GM19467 (cell line): ENCODE data around the gene DCN.
"Not testable (repeated sequence)": the region's sequence is repeated elsewhere in the genome, so short reads cannot be mapped to it uniquely, and the experiment has no call there.

Experiments
- ATAC-seq: cut with Tn5 transposase; IDR thresholded peaks from one replicate; pipeline ENCODE4 v1.9.1; 2021; ENCODE audit warnings: mild to moderate bottlenecking, moderate library complexity; ENCODE audit not compliant: unreplicated experiment

DCN gene, protein sequence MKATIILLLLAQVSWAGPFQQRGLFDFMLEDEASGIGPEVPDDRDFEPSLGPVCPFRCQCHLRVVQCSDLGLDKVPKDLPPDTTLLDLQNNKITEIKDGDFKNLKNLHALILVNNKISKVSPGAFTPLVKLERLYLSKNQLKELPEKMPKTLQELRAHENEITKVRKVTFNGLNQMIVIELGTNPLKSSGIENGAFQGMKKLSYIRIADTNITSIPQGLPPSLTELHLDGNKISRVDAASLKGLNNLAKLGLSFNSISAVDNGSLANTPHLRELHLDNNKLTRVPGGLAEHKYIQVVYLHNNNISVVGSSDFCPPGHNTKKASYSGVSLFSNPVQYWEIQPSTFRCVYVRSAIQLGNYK

DNA sequence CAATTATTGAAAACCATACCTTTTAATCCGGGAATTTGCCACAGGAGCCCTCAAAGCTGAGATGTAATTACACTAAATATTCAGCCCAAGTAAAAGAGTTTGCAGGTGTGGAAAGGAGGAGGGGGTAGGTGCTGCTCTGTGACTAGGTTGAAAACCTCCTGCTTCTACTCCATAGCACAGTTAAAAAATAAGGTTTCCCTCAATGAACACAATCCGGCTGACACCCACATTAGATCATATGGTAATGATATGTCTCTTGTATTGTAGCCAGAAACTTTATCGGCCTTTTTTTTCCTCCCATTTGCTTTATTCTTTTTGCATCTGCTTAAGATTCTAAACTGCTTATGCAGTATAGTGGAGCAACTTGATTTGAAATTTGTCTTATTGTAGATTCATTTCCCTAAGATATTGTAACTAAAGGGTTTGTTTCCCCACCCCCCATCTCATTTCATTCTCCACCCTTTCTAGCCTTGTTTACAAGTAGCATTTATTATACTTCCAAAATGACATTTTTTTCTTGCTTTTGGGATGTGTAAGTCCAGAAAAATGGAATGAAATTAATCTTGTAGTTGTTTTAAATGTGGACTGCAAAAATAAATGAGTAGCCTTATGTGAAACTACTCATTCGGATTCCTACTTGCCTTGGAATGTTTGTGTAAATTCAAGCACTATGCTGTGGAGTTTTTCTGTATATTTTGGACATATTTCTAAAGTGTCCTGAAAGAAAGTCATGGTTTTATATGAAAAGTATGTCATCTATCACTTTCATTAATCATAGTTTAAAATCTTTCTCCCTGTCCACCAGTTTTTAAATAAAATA is at the start of gene DCN:
TSS of gene DCN (minus strand) at position 182 of the 820 bp plus-strand sequence. CDS start 4,265 bp downstream, outside the sequence.
- no peak for ATAC-seq

DNA sequence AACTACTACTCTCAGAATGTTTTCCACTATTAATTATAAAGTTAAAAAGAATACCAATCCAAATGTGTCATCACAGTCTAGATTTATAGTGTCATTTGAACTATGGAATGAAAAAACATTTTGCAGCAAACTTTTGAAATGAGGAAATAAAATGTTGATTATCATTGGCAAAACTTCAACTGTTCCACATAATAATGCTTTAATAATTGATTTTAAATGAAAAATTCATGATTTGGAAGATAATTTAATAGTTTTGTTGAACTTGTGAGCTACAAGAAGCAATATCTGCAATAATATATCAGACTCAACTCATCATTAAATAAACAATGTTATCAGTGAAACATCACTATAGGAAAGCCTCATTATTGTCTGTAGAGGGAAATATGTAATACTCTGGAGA is 48.2 kb upstream of the DCN start:
- no peak for ATAC-seq

DNA sequence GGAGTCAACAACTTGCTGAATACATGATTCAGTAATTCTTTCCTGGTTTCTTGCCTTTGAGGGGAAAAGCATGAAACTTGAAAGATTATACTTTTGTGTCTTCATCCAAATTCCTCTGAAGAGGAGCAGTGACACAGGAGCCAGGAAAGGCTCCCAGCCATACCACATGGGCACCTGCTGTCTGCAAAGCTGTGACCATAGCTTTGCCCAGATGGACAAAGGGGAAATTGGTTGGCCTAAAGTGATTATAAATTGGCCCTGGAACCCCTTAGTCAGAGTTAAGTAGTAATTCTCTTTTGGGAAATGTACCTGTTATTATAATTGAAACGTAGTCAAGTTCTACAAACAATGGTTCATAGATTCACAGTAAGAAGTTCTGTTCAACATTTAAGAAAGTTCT is 44.3 kb upstream of the DCN start:
- ATAC-seq = no peak

DNA sequence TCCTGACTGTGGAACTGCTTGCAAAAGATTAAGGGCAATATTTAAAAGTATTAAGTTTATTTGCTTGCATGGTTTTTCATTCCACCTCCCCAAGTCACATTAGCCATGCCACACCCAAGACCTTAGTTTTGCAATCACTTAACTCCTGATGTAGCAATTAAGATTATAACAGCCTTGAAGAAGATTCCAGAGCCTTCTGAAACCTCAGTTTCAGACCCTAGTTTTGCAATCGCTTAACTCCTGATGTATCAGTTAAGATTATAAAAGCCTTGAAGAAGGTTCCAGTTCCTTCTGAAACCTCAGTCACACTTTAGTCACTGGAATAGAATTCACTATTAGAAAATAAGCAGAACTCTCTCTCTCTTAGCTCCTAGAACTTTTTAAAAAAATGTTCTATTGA is 42.7 kb upstream of the DCN start:
- ATAC-seq = no peak

DNA sequence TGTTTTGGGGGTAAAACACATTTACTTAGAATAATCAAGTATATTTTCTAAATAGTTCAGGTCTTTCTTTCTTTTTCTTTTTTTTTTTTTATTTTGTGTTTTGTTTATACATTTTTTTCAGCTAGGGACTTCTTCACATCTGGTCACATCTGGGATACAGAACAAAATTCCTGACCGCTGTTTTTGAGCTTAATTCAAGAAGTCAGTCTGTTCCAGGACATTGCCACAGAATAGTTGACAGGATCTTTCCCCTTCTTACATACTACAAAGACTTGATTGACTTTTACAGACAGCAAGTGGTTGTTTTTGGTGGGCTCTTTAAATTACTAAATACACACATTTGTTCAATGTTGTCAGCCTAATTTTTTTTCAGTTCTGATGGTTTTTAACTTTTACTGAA is 41.8 kb upstream of the DCN start:
- no peak for ATAC-seq

DNA sequence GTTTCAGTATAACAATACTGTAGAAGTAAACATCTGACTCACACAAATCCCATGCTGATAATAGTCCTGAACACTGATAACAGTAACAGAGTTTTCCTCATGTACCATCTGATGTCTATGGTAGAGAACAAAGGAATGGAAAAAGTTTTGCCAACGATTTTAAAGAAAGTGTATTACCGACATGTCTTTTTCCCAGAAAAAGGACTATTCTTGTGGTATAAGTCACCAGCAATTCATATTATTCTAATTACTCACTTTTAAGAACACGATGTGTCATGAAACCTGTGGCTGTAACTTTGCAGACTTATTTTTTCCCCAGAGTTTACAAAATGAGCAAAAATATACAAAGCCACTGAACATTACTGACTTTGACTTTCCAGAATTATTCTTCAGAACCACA is 40.1 kb upstream of the DCN start:
- no peak for ATAC-seq

DNA sequence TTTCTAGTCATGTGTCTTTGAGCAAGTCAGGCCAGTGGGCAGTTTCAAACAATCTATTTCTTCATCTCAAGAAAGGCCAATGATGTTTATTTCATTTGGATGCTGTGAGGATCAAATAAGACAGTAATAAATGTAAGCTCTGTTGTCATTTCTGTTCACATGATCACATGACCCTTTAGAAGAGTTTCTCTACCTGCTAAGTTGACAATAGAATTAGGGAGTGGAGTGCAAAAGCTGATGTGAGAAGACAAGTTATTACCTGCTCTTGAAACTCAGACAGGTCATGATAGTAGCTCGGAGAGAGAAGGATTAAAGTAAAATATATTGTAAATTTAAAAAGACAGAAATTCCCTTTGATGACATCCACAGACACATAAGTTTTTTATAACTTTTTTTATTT is 37.3 kb upstream of the DCN start:
- no peak for ATAC-seq

DNA sequence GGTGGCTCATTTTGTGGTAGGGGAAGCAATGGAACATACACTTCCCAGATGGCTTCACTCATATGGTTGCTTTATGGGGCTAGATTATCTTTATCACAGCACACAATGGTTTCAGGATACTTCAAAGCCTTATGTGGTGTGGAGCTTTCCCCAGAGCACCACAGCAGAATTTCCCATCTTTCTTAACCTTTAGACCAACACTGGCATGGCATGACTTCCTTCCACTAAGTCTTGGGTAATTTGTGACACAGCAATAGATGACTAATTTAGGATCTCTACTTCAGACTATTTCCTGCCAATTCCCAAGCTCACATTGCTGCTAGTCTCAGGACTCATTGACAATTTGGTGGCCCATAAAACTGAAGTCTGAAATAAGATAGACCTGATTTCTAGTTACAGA is 36.9 kb upstream of the DCN start:
- ATAC-seq = no peak

DNA sequence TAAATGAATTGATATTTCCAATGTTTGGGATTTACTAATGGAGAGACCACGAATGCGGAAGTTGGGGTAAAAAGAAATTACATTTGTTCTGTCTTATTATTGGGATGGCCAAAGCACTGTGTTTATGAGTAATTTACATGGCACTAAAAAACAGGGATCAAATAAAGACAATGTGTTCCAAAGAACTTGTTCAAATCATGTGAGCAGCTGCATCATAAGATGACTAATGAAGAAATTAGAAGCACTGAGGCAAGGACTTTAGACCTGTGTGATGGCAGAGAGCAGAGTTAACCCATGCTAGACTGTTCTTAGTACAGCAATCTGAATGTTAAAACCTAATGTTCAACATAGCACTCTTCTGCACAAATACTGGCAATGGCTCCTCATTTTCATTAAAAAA is 34.3 kb upstream of the DCN start:
- no peak for ATAC-seq

DNA sequence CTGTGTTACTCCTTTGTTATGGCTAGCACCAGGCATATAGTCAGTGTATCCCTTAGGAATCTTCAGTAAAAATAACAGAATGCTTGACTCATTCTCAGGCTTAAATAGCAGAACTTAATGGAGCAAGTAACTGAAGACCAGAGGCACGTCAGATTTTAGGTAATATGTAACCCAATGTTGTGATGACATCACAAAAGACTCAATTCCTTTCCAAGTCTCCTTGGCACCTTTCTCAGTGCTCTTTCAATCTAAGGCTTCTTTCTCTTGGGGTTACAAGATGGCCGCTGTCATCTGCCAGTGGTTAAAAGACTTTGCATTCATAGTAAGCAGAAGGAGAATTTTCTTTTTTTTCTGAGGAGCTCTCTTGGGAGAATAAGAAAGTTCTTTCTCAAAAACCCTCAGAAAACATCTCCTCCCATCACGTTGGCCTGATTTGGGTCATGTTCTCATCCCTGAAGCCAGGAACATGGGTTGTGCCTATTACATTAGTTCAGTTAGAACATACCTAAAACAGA is 33.4 kb upstream of the DCN start:
- ATAC-seq = no peak

DNA sequence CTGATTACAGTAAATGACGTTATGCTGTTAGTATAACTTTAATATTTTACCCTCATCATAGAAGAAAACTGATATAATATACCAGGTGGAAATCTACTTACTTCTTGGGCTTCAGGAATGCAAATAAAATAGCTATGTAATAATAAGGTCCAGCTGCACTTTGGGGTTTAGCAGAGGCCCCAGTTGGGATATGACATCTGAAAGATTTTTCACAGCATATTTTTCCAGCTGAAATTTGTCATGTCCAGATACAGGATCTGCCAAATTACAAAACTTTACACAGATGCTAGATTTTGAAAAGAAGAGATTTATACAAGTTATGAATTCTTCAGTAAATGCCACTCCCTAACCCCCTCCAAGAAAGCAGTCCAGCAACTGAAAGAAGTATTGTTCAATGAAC is 29.2 kb upstream of the DCN start:
- ATAC-seq = no peak

DNA sequence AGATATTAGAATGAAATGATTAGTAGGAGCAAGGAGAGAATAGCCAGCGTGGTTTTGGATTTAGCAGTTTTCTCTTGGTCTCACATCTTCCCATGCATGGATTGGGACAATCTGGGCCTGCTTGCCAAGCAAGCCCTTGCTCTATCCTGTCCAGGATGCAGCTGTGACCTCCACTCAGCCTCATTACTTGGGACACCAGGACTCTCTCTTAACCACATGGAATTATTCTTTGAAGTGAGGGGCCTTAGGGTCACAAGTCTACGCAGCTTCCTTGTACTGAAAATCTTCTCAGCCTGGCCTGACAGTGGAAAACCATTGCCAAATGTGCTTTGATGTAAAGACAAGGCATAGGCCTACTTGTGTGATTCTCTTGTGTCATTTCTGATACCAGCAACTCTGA is 28.0 kb upstream of the DCN start:
- ATAC-seq = no peak

DNA sequence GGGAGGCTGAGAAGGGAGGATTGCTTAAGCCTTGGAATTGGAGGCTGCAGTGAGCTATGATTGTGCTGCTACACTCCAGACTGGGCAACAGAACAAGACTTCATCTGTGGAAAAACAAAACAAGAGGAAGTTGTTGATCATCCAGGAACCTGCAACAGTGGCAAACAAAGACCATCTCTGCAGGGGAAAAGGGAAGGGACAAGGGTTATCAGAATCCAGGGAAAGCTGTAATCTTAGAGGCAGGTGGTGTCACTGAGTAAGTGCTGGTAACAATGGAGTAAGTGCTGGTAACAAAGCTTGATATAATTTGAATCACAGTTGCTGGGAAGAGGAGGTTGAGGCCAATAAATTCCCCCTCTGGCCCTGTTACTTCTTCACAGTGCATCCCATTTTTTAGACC is 27.5 kb upstream of the DCN start:
- no peak for ATAC-seq

DNA sequence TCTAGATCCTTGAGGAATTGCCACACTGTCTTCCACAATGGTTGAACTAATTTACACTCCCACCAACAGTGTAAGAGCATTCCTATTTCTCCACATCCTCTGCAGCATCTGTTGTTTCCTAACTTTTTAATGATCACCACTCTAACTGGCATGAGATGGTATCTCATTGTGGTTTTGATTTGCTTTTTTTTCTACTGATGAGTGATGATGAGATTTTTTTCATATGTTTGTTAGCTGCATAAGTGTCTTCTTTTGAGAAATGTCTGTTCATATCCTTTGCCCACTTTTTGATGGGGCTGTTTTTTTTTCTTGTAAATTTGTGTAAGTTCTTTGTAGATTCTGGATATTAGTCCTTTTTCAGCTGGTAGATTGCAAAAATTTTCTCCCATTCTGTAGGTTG is 24.7 kb upstream of the DCN start:
- ATAC-seq = not testable (repeated sequence)

DNA sequence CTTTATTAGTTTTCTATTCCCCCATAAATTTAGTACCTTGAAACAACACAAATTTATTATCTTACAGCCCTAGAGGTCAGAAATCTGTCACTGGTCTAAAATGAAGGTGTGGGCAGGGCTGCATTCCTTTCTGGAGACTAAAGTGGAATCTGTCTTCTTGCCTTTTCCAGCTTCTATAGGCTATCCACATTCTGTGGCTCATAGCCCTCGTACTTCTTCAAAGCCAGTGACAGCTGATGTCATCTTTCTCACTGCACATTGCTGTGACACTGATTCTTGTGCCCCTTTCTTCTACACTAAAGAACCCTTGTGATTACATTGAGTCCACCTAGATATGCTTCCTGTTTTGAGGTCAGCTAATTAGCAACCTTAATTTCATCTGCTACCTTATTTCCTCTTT is 23.2 kb upstream of the DCN start:
- no peak for ATAC-seq

DNA sequence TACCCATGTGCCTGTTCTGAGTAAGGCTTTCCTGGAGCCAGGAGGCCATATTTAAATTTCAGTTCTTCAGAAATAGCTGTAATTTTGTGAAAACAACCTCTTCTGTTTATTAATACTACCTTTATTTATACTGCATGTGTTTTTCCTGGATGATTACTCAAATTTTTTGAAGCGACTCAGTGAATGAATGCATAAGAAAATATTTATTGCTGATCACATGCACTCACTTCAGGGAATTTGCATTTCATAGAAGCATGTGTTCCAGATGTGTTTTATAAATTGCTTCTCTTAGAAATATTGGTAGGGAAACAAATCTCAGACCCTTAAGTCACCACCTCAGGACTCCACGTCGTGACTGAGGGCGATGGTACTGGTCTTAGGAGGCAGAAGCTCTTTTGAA is 21.8 kb upstream of the DCN start:
- no peak for ATAC-seq

DNA sequence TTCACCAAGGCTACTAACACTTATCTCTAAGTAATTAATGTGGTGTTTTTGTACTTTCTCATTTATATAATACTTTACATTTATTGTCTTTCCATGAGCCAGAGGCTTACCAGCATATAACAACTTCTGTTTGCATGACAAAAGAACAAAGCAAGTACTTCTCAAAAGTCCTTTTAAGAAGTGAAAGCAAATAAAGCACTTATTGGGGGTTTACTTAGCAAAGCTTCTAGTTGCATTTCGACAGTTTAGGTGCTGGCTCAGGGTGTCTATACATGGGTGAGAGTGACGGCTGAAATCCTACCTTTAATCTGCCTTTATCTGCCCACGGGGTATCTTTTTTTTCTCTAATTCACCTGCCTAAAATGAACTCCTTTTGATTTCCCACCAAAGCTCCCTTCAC is 21.0 kb upstream of the DCN start:
- no peak for ATAC-seq

DNA sequence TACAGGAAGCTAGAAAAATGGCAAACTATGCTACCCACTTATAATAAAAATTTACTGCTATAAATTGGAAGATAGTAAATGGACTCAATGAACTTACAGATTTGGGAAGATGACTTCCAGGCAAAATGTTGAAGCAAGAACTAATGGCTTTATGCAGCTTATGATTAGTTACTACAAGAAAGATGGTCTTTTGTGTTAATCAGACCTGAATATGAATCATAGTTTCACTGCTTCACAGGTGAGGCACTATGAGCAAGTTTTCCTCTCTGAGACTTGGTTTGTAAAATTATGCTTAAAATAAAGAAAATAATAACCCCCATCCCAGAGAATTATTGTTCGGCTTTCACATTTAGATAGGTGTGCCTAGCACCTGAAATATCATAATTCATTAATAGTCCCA is 19.8 kb upstream of the DCN start:
- ATAC-seq = no peak

DNA sequence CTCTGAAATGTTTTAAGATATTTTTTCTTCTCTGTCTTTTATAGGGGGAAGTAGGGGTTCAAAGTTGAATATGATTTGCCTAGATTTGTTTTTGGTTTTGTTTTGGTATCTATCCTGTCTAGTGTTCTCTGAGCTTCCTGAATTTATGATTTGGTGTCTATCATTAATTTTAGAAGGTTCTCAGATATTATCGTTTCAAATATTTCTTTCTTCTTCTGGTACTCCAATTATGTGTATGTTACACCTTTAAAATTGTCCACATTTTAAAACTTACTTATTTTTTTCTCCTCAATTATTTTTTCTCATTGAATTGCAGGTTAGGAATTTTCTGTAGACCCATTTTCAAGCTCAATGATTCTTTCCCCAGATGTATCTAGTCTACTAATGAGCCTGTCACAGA is 13.8 kb upstream of the DCN start:
- ATAC-seq = no peak

DNA sequence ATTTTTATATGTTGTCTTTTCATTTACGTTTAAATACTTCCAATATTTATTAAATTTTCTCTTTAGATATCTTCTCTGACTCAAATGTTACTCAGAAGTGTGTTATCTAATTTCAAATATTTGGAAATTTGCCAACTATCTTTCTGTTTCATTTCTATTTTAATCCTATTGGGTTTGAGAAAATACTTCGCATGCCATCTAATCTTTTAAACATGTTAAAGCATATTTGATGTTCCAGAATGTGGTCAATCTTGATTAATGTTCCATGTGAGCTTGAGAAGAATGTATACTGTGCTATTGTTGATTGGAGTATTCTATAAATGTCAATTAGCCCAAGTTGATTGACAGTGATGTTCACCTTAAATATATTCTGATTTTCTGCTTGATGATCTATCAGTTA is 11.9 kb upstream of the DCN start:
- no peak for ATAC-seq

DNA sequence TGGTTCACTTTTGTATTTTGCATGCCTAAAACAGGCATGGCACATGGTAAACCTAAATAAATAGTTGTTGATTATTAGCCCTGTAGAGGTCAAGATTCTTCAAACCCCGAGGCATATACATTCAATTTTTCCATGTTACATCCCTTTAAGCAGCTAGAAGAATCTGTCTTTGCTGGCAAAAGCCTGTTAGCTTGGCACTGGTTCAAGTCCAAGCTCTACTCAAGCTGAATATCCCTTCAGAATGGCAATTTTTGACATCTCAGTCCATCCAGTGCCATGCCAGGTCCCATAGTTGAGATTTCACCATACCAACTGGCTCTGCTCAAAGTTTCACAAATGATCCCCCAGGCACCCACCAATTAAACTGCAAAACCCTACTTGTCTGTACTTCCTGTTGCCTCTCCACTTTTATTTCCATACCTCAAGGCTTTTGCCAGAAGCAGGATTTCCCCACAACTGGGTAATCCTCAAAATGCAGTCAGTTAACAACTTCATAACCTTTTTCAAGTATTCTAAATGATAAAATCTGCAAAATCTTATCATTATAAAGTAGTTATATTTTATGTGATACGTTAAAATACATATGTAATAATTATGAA is 9.0 kb upstream of the DCN start:
- no peak for ATAC-seq

DNA sequence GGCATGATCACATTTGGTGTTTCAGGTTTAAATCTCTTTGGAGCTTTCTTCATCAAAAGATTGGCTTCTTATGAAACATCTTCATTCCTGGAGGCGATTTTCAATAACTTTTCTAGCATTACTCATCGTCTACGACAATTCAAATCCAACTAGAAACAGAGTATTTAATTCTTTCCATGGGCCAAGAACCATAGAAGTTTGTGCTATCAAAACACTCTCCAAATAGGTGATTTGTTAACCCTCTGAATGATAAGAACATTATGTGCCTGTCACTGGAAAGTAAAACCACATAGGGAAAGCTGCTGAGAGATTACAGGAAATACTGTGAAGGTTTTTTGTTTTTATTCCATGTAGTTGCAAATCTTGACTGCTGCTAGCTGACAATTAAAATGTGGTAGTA is 6.9 kb upstream of the DCN start:
- no peak for ATAC-seq
